Skin of body (tissue), 2 donors: ENCODE data around the gene SZRD1. TPM values are rescaled to one million over a fixed set of nuclear protein-coding genes. Genes with fewer than 3 reads are reported as not detected.
A peak's percentile ranks its signal among the peaks of the same experiment; 100 is the strongest.

ENCODE experiments used
- DNase-seq: peaks from one replicate; lab custom pipeline; 2025; lab: John Stamatoyannopoulos, UW
- total RNA-seq: library from RNA; depleted of rRNA; stranded (reverse); fragments of >200 nt; gene quantifications from one replicate; pipeline ENCODE4 v1.2.3, GENCODE V29; 2014

Gene SZRD1
- total RNA-seq, 1 donor from 2014 or later = 19.3 TPM

GRCh38 chr1:16436946-16437474 is 70.0 kb downstream of the SZRD1 start, which contains the start of gene SPATA21:
TSS of gene SPATA21 (minus strand) at chr1:16437424. CDS start at chr1:16431371, 6,053 bp downstream.
- DNase-seq = no peak

GRCh38 chr1:16438516-16438915 is 71.5 kb downstream of the SZRD1 start:
- no peak for DNase-seq

GRCh38 chr1:16438924-16439323 is 71.9 kb downstream of the SZRD1 start:
- no peak for DNase-seq

- DNase-seq = no peak
Observed at GRCh38 chr1:16440131-16440469, 73.1 kb downstream of the SZRD1 start.

- DNase-seq = peak; percentile 80
Observed at GRCh38 chr1:16440470-16441281, 73.6 kb downstream of the SZRD1 start, which contains the start of gene NECAP2. TSS of gene NECAP2 (plus strand) at chr1:16440724. CDS start at chr1:16440762, 38 bp downstream.

GRCh38 chr1:16441282-16441665 is 74.2 kb downstream of the SZRD1 start:
- no peak for DNase-seq

- no peak for DNase-seq
Observed at GRCh38 chr1:16442265-16442664, 75.2 kb downstream of the SZRD1 start.

GRCh38 chr1:16442941-16443340 is 75.9 kb downstream of the SZRD1 start:
- no peak for DNase-seq

GRCh38 chr1:16443975-16444770 is 77.1 kb downstream of the SZRD1 start:
- no peak for DNase-seq

- no peak for DNase-seq
Observed at GRCh38 chr1:16445052-16445451, 78.0 kb downstream of the SZRD1 start.

- DNase-seq = no peak
Observed at GRCh38 chr1:16446116-16446515, 79.1 kb downstream of the SZRD1 start.

GRCh38 chr1:16447641-16448040 is 80.6 kb downstream of the SZRD1 start:
- no peak for DNase-seq

Other genes starting within 250 kb of the SZRD1 start
- gene EPHA2, start 211.2 kb upstream of the SZRD1 start, total RNA-seq = 42.0 TPM
- gene ARHGEF19, start 154.6 kb upstream of the SZRD1 start, total RNA-seq = 18.7 TPM
- 2.0 TPM for gene CPLANE2, start 130.1 kb upstream of the SZRD1 start, total RNA-seq
- 24.8 TPM for gene FBXO42, start 14.8 kb upstream of the SZRD1 start, total RNA-seq
- not detected for gene SPATA21, start 70.2 kb downstream of the SZRD1 start, total RNA-seq
- gene NECAP2, start 73.5 kb downstream of the SZRD1 start, total RNA-seq = 45.6 TPM
- 34,682 TPM for gene RNU1-1, start 147.0 kb downstream of the SZRD1 start, total RNA-seq
- 83.8 TPM for gene NBPF1, start 246.3 kb downstream of the SZRD1 start, total RNA-seq